Transverse colon (tissue), 4 donors: ENCODE data around the gene CCDC107. TPM values are rescaled to one million over a fixed set of nuclear protein-coding genes. Genes with fewer than 3 reads are reported as not detected.

Experiments used
- DNase-seq: peaks from one replicate; pipeline ENCODE4 v3.0.0-alpha.2; 2019
- H3K27ac ChIP-seq, 4 donors: fragments of 200-600 bp; sonication (generic); 2 replicates each; pipeline ENCODE4 v1.5.1; 2016 to 2018; ENCODE audit warnings: inconsistent platforms in 4 of 4
- H3K27me3 ChIP-seq: fragments of 200-600 bp; sonication (generic); 2 replicates; pipeline ENCODE4 v1.5.1; 2017; ENCODE audit warnings: inconsistent platforms
- H3K36me3 ChIP-seq, 4 donors: fragments of 200-600 bp; sonication (generic); 2 replicates each; pipeline ENCODE4 v1.5.1; 2017 to 2019; ENCODE audit warnings: inconsistent platforms in 4 of 4
- H3K4me1 ChIP-seq, 4 donors: fragments of 200-600 bp; sonication (generic); 2 replicates each; pipeline ENCODE4 v1.5.1; 2017 to 2020; ENCODE audit warnings: inconsistent platforms in 4 of 4
- H3K4me3 ChIP-seq, 4 donors: fragments of 200-600 bp; sonication (generic); 1 replicate in 1 of 4; 2 replicates in 3 of 4; pipeline versions ENCODE4 v1.5.1 to v1.6.1; 2017 to 2019; ENCODE audit warnings: inconsistent platforms in 4 of 4
- H3K9me3 ChIP-seq, 2 donors: fragments of 200-600 bp; sonication (generic); 2 replicates each; pipeline ENCODE4 v1.5.1; 2017 to 2019; ENCODE audit warnings: inconsistent platforms in 2 of 2
- CTCF ChIP-seq, 5 experiments: fragments of 200-600 bp in 3 of 5; fragments of 450-650 bp in 2 of 5; sonication (generic) in 3 of 5; IDR thresholded peaks; 1 replicate in 2 of 5; 2 replicates in 3 of 5; pipeline ENCODE4 v1.5.1; 2016 to 2017; ENCODE audit warnings: antibody characterized with exemption in 5 of 5, inconsistent platforms in 3 of 5, mild to moderate bottlenecking in 2 of 5, moderate library complexity in 1 of 5
- EP300 ChIP-seq: sonication (generic); formaldehyde crosslinking; IDR thresholded peaks from one replicate; pipeline ENCODE4 v1.6.1; 2017; ENCODE audit warnings: antibody characterized with exemption, low read depth
- POLR2A ChIP-seq: fragments of 450-650 bp; IDR thresholded peaks from one replicate; pipeline ENCODE4 v1.6.1; 2016; ENCODE audit warnings: antibody characterized with exemption, mild to moderate bottlenecking, moderate library complexity
- POLR2AphosphoS5 ChIP-seq, 3 donors: sonication (generic); formaldehyde crosslinking; IDR thresholded peaks; one replicate each; pipeline ENCODE4 v1.6.1; 2016; ENCODE audit warnings: antibody characterized with exemption in 3 of 3
- WGBS, 2 donors: methylation state at CpG; one replicate each; pipeline ENCODE4 v1.1.5; 2018; ENCODE audit warnings: low coverage in 1 of 2; 5-methylcytosine and 5-hydroxymethylcytosine counted together
- in situ Hi-C, 4 donors: fragments of 200-750 bp; cut with MboI; loops; one replicate each; pipeline versions ENCODE4 v1.15.0 to v1.15.1; 2017; ENCODE audit warnings: low sequenced_read_pairs in 3 of 4, low pct_ligation_motif_present in 1 of 4, low pct_unique_long_range_greater_than_20kb in 1 of 4
- intact Hi-C: fragments of 100-400 bp; cut with DNase I; formaldehyde crosslinking; loops from one replicate; pipeline ENCODE4 v1.15.1; 2023; ENCODE audit warnings: low total_unique reads
- total RNA-seq, 4 donors: library from RNA; depleted of rRNA; stranded (reverse); fragments of >200 nt; gene quantifications; one replicate each; pipeline ENCODE4 v1.1.0, GENCODE V29; 2016

CCDC107 gene
- total RNA-seq, 4 donors from 2014 or later: 32.0 to 50.1 (median 37.2) TPM

GRCh38 chr9:35687972-35688557 is 30.0 kb downstream of the CCDC107 start:
- H3K27ac ChIP-seq: peak overlapping the region; percentile 85 to 95 (median 92)
- H3K27me3 ChIP-seq: no peaks in the 10 kb centered on the region
- no peak for DNase-seq
- in situ Hi-C loops (loop anchor here in 1 of 4 donors (25.0 kb wide), 1 partner anchor 701 kb away; the partner anchor contains the start of gene DNAJB5), intact Hi-C loops (no loop called here)
- peaks cover 0 to 21% (median 8%) of the 10 kb centered on the region in 4 donors for H3K4me1 ChIP-seq
- WGBS, 2 donors: 81% methylated on average over 2 of the region's 2 CpGs; no CpG with 5 or more reads in 1 of the 2 donors
- TF ChIP-seq CTCF (IDR thresholded peaks at IDR 0.05) (no peak), POLR2A (no peak), POLR2AphosphoS5 (IDR thresholded peaks at IDR 0.05) (no peak), EP300 (no peak)
- no peaks in the 10 kb centered on the region for H3K9me3 ChIP-seq
- peak overlapping the region; percentile 14 to 75 (median 58) for H3K4me3 ChIP-seq
- peaks cover 0 to 6% (median 0%) of the 10 kb centered on the region in 4 donors for H3K36me3 ChIP-seq

- in situ Hi-C loops: loop anchor here in 1 of 4 donors (25.0 kb wide), 1 partner anchor 702 kb away; the partner anchor contains the start of gene DNAJB5
- peaks cover 0 to 21% (median 8%) of the 10 kb centered on the region in 4 donors for H3K4me1 ChIP-seq
- H3K4me3 ChIP-seq: peak overlapping the region; percentile 52 to 75 (median 68)
- no peak for TF ChIP-seq EP300
- no peak for TF ChIP-seq CTCF (IDR thresholded peaks at IDR 0.05)
- TF ChIP-seq POLR2A: no peak
- TF ChIP-seq POLR2AphosphoS5 (IDR thresholded peaks at IDR 0.05): no peak
- no peaks in the 10 kb centered on the region for H3K9me3 ChIP-seq
- peak overlapping the region; percentile 85 to 95 (median 92) for H3K27ac ChIP-seq
- no peaks in the 10 kb centered on the region for H3K27me3 ChIP-seq
- no peak for DNase-seq
- 60 to 67% methylated on average over 3 to 12 of the region's 12 CpGs for WGBS, 2 donors
- H3K36me3 ChIP-seq: peaks cover 0 to 6% (median 0%) of the 10 kb centered on the region in 4 donors
- intact Hi-C loops: no loop called here
These were observed 30.8 kb downstream of the CCDC107 start for GRCh38 chr9:35688558-35689541.

- intact Hi-C loops (no loop called here), in situ Hi-C loops (loop anchor here in 1 of 4 donors (25.0 kb wide), 1 partner anchor 702 kb away; the partner anchor contains the start of gene DNAJB5)
- H3K36me3 ChIP-seq: peaks cover 0 to 6% (median 0%) of the 10 kb centered on the region in 4 donors
- H3K4me1 ChIP-seq: peaks cover 0 to 21% (median 8%) of the 10 kb centered on the region in 4 donors
- 46% methylated on average over 58 of the region's 61 CpGs; no CpG with 5 or more reads in 1 of the 2 donors for whole genome bisulfite sequencing, 2 donors
- peak within 1 kb of the TSS; percentile 85 to 95 (median 92) for H3K27ac ChIP-seq
- peak within 1 kb of the TSS; percentile 52 to 75 (median 68) for H3K4me3 ChIP-seq
- DNase-seq: peak; percentile 73
- TF ChIP-seq POLR2AphosphoS5 (IDR thresholded peaks at IDR 0.05) (peak; percentile 93 to 98 (median 96)), POLR2A (peak; percentile 80), CTCF (IDR thresholded peaks at IDR 0.05) (no peak), EP300 (no peak)
- H3K27me3 ChIP-seq: no peaks in the 10 kb centered on the region
- H3K9me3 ChIP-seq: no peaks in the 10 kb centered on the region
These were observed 31.6 kb downstream of the CCDC107 start, which contains the start of gene TPM2 for GRCh38 chr9:35689542-35690293. Gene TPM2, minus strand, starts transcription at chr9:35689925. Its CDS starts 108 bp downstream, at chr9:35689817.
